PC-9 (cell line): Measurements from ENCODE around the gene PPP1R1A.

Experiments
- CTCF ChIP-seq: fragments of 200-600 bp; sonication (generic); conservative IDR thresholded peaks from 2 replicates; pipeline ENCODE4 v1.6.1; 2017; ENCODE audit warnings: mixed run types, antibody characterized with exemption, mild to moderate bottlenecking, moderate library complexity
- EZH2 ChIP-seq: fragments of 200-600 bp; sonication (generic); IDR thresholded peaks from 2 replicates; pipeline ENCODE4 v1.8.0; 2017; ENCODE audit warnings: antibody characterized with exemption, low read depth

- TF ChIP-seq CTCF (no peak), EZH2 (no peak)
Measured at GRCh38 chr12:54579258-54579657, 9.2 kb downstream of the PPP1R1A start.
